ENCODE results near the gene CREBL2.
"Not testable (repeated sequence)": the region's sequence is repeated elsewhere in the genome, so short reads cannot be mapped to it uniquely, and the experiment has no call there.

CREBL2 gene

GRCh38 chr12:12572659-12573058 is 39.0 kb upstream of the CREBL2 start:
- no peak for DNase-seq (ENCODE audit: low read depth in 2 of 2)
- no peak for TF ChIP-seq CTCF (IDR thresholded peaks at IDR 0.05; ENCODE audit: low read depth, low read length)

GRCh38 chr12:12577786-12578185 is 33.9 kb upstream of the CREBL2 start:
- no peak for TF ChIP-seq CTCF (IDR thresholded peaks at IDR 0.05; ENCODE audit: low read depth, low read length)
- DNase-seq (ENCODE audit: low read depth in 2 of 2): no peak
- H3K4me3 ChIP-seq (replicated peaks in 1 of 2; ENCODE audit: low read depth in 2 of 2, low read length in 2 of 2): no peak overlapping the region

More at GRCh38 chr12:12572659-12573058, 39.0 kb upstream of the CREBL2 start:
- H3K4me3 ChIP-seq (replicated peaks in 1 of 2; ENCODE audit: low read depth in 2 of 2, low read length in 2 of 2): no peak overlapping the region

DNA sequence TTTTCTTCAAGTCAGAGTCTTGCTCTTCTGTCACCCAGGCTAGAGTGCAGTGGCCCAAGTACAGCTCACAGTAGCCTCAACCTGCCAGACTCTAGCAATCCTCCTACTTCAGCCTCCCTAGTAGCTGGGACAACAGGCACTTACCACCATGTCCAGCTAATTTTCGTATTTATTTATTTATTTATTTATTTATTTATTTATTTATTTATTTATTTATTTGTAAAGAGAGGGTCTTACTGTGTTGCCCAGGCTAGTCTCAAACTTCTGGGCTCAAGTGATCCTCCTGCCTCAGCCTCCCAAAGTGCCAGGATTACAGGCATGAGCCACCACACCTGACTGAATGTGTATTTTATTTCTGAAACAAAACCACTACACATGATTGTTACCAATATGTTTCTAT is 31.0 kb upstream of the CREBL2 start:
- not testable (repeated sequence) for DNase-seq (ENCODE audit: low read depth in 2 of 2); H3K4me3 ChIP-seq (replicated peaks in 1 of 2; ENCODE audit: low read depth in 2 of 2, low read length in 2 of 2)

- TF ChIP-seq CTCF (IDR thresholded peaks at IDR 0.05; ENCODE audit: low read depth, low read length): no peak
- no peak for DNase-seq (ENCODE audit: low read depth in 2 of 2)
- no peak overlapping the region for H3K4me3 ChIP-seq (replicated peaks in 1 of 2; ENCODE audit: low read depth in 2 of 2, low read length in 2 of 2)
Observed at GRCh38 chr12:12582193-12582881, 29.3 kb upstream of the CREBL2 start.

DNA sequence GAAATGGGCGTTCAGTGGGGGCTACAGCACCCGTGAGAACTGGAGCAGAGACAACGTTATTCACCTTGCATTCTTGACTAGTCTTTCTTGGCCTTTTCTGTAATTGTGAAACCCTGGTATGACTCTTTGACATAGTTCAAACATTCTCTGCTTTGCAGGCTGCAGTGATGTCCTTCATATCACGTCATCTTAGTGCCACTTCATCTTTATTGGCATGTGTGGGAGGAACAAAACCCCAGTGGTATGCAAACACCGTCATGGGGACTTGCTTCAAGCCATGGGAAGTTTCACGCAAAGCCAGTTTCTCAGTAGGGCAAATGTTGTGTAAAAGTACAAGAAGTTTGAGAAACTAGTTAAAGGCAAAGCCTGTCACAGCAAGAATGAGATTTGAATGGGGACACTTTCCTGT is 28.8 kb upstream of the CREBL2 start:
- no peak overlapping the region for H3K4me3 ChIP-seq (replicated peaks in 1 of 2; ENCODE audit: low read depth in 2 of 2, low read length in 2 of 2)
- no peak for TF ChIP-seq CTCF (IDR thresholded peaks at IDR 0.05; ENCODE audit: low read depth, low read length)
- peak; percentile 28 to 72 for DNase-seq (ENCODE audit: low read depth in 2 of 2)

GRCh38 chr12:12583510-12584178 is 28.0 kb upstream of the CREBL2 start:
- no peak for DNase-seq (ENCODE audit: low read depth in 2 of 2)
- no peak for TF ChIP-seq CTCF (IDR thresholded peaks at IDR 0.05; ENCODE audit: low read depth, low read length)
- no peak overlapping the region for H3K4me3 ChIP-seq (replicated peaks in 1 of 2; ENCODE audit: low read depth in 2 of 2, low read length in 2 of 2)

GRCh38 chr12:12585115-12585863 is 26.4 kb upstream of the CREBL2 start:
- peak; percentile 13 to 35 for DNase-seq (ENCODE audit: low read depth in 2 of 2)

More at GRCh38 chr12:12585115-12585863, 26.4 kb upstream of the CREBL2 start:
- TF ChIP-seq CTCF (IDR thresholded peaks at IDR 0.05; ENCODE audit: low read depth, low read length): no peak
- H3K4me3 ChIP-seq (replicated peaks in 1 of 2; ENCODE audit: low read depth in 2 of 2, low read length in 2 of 2): no peak overlapping the region

Data from cardiac fibroblast (primary cell).